Hematopoietic multipotent progenitor cell treated with erythropoietin and hydrocortisone succinate and interleukin-3 and kit ligand, for 4 days (in vitro differentiated cells): ENCODE results near the gene UROC1.
A peak's percentile ranks its signal among the peaks of the same experiment; 100 is the strongest.

ENCODE experiments used
- DNase-seq: peaks from one replicate; pipeline ENCODE4 v3.0.0-alpha.2; 2015

UROC1 gene

DNA sequence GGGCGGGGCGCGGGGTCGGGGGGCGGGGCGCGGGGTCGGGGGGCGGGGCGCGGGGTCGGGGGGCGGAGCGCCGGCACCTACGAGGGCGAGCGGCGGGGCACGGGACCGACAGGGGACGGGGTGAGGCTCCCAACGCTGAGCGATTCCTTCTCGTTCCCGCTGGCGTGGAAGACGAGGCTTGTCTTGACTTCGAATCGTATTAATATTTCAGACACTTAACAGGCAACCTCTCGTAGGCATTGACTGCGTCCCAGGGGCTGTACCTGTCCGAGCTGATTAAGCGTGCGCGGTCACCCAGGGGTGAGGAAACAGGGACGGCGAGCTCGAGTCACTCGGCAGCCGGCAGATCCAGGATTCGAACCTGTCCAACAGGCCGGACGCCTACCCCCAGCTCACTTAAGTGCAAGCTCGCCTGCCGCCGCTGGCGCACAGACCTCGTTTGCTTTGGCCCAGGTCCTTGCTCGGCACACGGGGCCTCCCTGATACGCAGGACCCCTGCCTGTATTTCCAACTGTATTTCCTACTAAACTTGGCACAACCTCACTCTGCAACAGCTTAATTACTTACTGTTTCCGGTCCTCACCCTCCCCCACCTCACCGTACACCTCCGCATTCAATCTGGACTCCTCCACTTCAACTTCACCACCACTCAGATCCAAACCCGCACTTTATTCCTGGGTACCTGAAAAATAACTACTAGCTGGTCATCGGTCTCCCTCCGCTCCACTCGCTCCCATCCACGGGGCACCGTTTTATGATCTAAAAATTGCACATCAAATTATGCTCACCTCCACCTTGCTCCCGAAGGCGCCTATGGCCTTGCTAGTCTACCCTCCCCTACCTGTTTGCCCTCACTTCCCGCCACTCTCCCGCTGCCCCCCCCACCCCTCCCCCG is 41.2 kb downstream of the UROC1 start:
- peak; percentile 60 for DNase-seq

DNA sequence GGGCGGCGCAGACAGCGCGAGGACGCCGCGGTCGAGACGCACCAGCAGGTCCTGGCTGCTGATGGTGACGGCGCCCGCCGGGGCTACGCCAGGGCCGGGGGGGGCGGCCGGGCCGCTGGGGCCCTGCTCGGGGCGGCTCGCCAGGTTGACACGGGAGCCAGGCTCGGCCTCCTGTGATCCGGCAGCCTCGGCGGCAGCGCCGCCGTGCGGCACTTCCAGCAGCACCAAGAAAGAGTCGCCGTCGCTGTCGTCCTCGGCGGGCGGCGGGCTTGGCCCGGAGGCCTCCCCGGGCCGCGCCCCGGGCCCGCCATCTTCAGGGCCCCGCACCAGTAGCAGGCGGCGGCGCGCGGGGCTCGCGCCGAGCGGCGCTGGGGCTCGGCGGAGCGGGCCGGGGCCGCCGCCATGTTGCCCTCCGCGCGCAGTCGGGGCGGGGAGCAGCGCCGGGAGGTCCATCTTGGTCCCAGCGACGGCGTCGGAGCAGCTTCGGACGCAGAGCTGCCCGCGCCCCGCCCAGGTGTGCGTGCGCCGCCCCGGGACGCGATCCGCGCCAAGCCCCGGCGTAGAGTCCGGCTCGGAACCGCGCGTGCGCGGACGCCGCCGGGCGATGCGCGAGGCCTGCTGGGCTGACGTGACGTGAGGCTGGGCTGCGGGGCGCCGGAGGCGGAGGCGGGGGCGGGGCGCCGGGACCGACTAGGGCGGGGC is 42.0 kb downstream of the UROC1 start, which contains the start of gene ZXDC:
TSS of gene ZXDC (minus strand) at position 479 of the 702 bp plus-strand sequence. CDS start at position 453, 26 bp downstream.
- DNase-seq, result peak; percentile 97

DNA sequence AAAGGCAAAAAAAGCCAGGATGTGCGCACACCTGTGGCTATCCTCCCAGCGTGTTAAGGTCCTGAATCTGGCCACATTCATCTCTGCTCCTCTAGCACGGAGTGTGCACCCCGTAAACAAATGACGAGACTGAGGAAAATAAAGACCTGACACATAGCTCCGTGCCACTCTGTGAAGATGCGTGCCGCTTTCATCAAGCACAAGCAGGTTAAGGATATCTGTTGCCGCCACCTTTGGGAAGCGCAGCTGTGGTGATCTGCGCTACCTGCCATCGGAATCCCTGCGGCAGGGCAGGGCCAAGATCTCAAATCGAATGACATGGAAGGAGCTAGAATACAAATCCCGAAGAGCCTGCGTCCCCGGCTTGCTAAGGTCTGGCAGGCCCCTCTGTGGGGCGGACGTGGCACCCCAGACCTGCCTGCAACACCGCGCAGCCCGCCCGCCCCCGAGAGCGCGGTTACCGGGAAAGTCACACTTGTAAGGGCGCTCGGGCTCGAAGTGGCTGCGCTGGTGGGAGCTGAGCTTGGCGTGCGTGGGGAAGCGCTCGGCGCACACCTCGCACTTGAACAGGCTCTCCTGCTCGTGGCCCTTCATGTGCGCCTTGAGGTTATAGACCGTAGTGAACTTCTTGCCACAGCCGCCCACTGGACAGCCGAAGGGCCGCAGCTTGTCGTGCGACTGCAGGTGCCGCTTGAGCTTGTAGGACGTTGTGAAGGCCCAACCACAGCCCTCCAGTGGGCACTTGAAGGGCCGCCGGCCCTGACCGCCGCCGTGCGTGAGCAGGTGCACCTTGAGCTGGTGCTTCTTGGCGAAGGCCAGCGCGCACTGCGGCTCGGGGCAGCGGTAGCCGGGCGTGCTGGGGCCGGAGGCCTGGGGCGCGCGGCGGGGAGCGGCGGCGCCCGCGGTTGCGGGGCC is 42.8 kb downstream of the UROC1 start:
- peak; percentile 74 for DNase-seq

DNA sequence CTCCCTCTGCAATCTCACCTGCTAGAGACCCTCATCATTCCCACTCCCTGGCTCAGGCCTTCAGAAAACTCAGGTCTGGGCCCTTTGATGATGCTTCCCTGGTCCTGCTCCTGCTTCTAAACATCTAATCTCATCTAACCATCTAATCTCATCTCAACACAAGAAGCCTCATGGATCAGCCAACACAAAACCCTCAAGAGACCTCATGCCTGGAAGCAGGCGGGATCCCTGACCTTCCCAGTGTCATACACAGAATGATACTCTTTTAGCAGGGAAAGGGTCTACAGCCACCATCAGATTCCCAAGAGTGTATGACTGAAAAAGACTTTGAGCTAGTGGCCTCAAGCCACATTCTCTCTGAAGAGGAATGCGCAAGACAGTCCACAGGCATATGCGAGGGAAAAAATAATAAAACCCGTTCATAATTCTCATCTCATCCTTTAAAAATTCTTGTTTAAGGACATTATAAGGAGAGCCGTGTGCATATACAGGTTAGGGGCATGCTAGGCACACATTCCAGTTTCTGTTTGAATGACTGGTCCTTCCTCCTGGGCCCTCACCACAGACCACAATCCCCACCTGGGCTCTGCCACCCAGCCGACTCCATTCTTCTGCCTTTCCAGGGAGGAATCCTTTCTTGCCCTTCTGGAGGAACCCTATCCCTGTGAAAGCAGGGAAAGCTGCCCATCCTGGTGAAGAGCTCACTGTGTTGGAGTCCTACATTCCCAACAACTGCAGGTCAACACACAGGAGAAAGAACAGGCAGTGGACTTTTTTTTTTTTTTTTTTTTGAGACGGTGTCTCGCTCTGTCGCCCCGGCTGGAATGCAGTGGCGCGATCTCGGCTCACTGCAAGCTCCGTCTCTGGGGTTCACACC is 44.0 kb downstream of the UROC1 start:
- DNase-seq, result peak; percentile 27

DNA sequence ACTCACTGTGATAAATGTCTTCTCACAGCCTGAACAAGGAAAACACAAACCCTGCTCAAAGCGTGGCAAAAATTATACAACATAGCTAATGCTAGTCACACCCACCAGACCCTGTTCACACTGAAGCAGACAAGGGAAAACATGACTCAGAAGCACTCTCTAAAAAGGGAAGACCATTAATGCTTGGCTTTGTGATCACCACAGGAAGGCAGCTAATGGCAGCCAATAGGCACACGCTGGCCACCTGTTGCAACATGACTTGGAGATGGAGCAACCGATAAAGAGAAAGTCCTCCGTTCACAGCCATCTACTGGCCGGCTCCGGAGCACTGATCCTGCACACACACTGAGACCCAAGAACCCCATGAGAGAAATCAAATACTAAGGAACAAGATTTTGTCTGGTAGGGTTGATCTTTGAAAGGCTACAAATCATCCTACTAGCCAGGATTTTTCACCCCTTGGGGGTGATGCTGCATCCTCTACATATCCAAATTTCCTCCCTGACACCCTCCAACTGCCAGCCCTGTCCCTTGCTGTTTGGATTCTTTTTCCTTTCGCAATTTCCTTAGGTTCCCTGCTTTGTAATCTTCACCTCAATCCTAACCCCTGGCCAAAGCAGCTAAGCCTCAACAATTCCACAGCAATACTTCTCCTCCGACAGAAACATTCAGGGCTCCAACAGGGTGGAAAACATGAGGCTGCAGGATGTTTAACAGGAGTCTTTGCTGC is 45.1 kb downstream of the UROC1 start:
- peak; percentile 93 for DNase-seq

DNA sequence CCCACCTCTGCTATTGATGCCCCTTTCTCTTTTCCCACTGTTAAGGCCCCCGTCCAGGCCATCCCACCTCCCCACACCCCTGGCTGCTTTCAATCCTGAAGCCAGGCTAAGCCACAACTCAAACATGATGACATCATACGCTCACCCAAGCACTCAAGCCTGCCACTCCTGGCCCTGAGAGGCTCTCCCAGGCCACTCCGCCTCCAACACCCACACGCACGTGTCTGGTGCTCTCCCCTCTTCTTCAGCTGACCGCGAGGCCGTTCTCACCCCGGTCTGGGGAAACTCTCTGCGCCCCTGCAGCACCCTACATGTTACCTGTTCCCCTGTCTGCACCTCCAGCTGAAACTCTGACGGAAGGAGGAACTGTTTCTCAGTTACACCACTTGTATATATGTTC is 48.1 kb downstream of the UROC1 start:
- DNase-seq, result no peak

DNA sequence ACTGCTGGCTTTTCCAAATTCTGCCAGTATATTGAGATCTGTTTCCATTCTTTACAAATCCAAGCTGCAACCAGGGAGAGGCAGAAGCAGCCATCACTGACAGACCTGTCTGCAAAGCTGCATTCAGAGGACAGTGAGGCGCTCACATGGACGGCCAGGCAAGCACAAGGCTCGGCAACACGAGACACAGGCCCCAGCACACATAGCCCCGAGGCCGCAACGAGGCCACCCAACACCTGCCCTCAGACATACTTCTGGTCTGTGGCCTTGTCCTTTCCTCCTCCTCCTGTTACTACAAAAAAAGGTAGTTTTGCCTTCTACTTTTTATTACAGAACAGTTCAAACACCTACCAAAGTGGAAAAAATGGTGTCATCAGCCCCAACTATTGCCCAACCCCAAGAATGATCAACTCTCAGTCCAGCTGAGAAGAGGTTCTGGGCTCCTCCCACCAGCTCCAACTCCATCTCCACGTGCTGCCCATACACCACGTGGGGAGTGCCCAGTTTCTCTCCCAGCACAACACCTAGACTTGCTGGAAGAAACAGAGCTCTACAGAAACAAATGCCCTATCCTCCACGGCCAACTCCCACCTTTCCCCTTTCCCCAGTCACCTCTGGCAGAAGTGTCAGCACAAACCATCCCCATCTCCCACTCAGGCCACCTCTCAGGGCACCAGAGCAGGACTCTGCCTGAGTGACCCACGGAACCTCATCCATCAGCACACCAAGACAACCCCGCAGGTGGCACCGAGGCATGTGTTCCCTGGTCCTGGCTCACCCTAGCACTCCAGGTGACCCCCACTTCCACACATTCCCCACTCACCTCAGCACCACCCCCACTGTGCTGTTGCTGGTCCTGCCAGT is 49.3 kb downstream of the UROC1 start:
- DNase-seq, result no peak

DNA sequence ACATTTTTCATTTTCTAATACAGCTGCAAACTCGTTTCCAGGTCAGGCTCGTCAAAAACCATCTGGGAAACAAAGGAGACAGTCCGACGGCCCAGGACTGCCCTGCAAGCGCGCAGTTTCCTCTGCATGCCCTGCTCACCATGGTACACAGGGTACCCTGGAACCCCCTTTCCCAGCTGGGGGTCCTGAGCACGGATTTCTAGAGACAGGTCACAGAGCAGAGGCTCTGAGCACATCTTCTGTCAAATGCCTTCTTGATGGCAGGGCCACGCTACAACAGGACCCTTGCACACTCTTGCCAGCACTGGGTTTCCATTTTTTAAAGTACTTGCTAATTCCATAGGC is 50.0 kb downstream of the UROC1 start:
- DNase-seq, result no peak

DNA sequence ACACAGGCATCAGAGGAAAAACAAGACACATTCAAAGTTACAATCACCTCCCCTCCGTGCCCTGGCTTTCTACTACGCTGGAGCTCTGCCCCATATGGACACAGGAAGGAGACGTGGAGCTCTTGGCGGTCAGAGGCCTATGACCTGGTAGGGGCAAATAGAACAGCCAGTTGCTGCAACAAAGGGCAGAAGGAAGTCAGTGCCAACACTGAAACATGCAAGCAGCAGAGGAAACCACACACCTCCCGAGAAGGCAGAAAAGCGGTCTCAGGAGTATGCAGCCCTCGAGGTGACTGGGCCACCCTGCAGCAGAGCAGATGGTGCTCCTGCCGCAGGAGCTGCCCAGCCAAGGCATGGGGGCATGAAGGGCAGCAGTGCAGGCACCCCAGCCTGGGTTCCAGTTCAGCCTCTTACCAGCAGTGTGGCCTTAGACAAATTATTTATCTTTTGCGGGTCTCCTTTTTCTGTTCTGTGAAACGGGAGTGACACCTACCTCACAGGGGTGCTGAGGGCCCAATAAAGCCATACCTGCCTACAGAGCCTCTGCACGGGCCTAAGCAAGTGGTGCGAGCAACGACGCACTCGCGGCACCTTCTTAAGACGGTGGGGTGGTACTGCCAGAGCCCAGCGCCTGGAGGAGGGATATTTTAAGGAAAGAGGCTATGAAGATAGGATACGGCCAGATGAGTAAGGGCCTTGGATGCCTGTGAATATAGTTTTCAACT is 50.5 kb downstream of the UROC1 start:
- DNase-seq, result no peak

DNA sequence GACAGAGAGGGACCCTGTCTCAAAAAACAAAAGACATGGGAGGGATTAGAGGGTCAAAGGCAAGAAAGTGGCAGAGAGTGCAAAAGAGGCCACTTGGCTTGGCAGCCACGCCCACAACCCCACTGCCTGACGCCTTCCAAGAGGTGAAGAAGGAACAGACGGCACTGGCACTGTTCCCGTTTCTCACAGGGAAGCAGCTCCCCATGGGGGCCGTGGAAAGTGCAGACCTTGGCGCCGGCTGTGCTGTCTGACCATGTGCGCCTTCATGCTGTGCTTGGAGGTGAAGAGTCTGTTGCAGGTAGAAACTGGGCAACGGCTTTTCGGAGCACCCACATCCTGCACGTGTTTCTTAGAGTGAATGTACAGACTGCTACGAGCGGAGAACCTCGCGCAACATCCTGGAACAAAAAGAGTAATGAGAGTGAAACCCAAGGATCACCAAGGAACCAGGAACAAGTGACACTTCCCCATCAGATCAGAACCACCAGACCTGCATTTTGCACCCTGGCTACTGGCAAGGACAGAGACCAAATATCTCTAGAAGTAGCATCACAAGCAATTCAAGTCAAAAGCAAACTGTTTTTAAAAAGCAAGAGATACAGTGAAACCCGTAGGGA is 51.5 kb downstream of the UROC1 start:
- no peak for DNase-seq

DNA sequence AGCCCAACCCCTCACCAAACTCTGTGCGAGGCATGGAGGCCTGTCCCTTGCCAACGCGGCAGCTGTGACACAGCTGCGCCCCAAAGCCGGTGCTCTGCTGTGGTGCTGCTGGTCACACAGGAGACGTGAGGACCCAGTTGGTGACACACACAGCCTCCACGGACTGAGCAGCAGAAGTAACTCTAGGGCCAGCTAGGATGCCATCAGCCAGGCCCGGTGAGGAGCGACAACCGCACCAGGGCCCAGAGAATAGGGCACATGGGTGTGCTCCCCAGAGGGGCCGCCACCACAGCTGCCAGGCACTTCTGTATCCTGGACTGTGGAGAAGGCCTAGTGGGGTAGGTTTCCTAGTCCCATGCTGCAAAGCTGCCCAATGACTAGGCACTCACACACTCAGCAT is 52.6 kb downstream of the UROC1 start:
- DNase-seq, result no peak

DNA sequence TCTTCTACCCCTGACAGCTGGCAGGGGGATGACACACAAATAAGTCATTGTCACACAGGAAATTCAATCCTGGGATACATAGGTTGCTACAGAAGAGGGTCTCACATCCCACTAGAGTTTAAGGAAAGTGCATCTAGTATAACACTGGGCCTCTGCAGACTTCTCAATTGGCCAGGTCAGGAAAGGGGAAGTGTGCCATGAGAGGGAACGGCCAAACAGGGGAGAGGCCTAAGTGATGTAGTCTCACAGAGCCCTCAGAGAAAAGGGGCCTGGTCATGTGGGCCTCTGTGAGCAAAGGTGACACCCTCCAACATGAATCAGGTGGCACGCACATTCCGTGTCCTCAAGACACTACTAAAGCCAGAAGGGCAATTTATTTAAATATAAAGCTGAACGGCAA is 53.1 kb downstream of the UROC1 start:
- peak; percentile 38 for DNase-seq

DNA sequence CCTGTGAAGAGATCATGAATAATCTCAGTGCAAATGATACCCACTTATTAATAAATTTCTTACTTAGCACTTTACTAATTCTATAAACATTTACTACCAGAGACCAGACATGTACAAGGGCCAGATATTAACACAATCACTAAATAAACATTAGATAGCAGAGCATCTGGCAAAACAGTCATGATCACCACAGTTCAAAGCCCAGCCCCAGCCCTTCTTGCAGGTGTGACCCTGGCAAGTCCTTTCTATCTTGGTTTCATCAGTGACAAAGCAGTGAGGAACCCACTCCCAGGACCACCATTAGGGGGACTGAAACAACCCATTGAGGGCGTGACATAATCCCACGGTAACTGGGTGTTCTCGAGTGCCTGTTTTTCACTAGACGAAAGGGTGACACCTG is 53.5 kb downstream of the UROC1 start:
- DNase-seq, result no peak

DNA sequence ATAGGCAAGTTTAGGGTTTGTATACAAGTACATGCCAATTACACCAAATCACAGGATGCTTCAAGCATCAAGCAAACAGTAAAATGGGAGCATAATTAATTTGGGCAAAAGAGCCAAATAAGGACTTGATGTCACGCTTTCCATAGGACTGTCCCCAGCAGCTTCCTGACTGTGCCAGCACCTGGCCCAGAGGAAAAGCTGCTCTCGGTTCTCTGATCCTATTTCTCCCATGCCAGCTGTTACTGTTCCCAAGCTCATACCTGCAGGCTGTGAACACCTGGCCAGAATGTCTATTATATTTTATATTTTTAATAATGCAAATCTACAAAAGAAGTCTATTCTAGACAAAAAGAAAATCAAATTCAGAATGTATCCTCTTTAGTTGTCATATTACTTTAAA is 54.1 kb downstream of the UROC1 start:
- DNase-seq, result no peak

DNA sequence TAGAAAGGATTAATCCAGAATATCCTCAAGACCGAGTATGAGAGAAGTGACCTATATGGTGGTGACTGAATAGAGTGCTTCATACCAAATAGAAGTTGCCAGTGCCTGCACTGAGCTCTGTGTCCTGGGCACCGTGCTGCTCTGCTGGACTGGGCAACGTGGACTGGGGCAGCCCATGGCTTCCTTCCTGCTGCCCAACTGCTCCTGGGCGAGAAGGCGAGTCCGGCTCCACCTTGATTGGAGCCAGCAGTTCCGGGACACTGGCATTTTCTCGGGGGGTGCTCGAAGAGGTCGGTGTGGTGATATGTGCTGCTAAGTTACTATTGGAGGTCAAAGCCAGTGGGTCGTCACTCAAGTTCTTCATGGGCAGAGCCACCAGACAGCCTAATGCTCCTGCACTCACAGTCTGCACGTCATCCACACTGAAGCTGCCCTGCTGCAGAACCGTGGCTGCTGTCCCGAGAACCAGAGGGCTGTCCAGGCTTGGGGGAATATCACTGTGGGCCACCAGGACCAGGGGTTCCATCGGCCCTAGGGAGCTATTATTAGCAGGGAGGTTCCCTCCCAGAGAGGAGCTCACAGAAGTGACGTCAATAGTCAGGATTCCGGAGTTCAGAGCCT is 56.0 kb downstream of the UROC1 start:
- no peak for DNase-seq

DNA sequence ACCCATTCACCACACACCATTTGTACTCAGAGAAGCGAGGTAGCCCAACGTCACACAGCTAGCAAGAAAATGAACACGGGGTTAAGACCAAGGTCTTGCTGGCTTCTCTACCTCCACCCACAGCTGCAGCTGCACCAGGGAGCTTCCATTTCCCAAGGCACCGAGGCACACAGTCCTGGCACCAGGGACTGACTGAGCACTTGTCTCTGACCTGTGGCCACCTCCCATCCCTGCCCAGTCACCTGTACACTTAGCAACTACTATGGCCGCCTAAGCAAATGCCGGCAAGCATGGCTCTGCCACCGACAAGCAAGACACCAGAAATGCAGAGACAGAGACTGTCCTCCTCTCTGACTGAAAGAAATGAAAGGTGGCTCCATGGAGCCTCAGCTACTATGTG is 57.2 kb downstream of the UROC1 start:
- DNase-seq, result no peak

DNA sequence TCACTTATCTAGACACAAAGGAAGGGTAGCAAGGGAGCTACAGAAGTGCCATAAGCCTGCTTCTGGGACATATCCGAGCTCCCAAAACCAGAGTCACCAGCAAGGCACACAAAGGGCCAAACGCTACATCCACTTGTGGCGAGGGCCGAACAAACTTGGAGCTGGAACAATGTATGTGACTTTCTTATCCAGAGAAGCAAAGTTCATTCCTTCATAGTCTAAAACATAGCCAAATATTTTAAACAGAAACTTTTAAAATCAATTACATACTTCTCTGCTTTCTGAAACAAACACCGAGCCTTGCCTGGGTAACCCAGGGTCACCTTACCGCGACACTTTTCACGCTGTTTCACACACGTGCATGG is 57.8 kb downstream of the UROC1 start:
- DNase-seq, result no peak

DNA sequence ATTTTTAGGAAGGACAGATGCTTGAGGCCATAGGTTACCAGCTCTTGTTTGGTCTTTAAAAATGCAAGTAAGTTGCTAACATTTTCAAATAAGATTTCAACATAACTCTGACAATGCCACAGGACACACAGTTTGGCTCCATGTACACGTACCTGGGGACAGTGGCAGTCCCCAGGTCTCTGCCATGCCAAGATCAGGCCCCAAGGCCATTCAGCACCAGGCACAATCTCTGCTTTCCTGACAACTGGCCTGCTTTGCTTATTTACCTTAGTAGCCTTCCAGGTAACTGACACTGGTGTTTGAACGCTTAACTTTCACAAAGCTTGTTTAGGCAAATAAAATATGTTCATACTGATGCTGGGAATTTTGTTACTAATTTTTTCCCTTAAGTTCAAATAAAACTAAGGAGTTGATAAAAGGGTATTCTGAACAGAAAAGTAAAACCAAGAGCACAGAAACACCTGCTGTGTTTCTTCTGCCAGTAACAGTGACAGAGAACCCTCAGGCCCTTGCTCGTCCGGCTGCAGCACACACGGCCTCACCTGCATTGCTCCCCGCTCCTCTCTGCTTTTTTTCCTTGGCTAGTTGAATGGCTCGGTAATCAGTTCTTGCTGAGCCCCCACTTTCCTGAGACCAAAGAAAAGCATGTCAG is 58.3 kb downstream of the UROC1 start:
- DNase-seq, result no peak
